Fibroblast of peridontal ligament (primary cell): ENCODE results near the gene TMEM259.

Experiments
- DNase-seq: peaks from one replicate; pipeline ENCODE4 v3.0.0-alpha.2; 2010; ENCODE audit errors: extremely low read depth

Gene TMEM259

GRCh38 chr19:1002600-1002999, 18.3 kb downstream of the TMEM259 start:
- DNase-seq = no peak

GRCh38 chr19:1001538-1002166, 19.3 kb downstream of the TMEM259 start:
- no peak for DNase-seq

GRCh38 chr19:1000591-1001537, 20.1 kb downstream of the TMEM259 start:
- no peak for DNase-seq

- peak; percentile 27 for DNase-seq
These were observed 20.8 kb downstream of the TMEM259 start, which contains the start of gene GRIN3B for GRCh38 chr19:1000095-1000494. TSS of gene GRIN3B (plus strand) at chr19:1000419. CDS start at chr19:1000438, 19 bp downstream.

- no peak for DNase-seq
These were observed 21.6 kb downstream of the TMEM259 start for GRCh38 chr19:999379-999719.

- DNase-seq = no peak
These were observed 22.9 kb downstream of the TMEM259 start for GRCh38 chr19:998064-998463.

- DNase-seq = no peak
These were observed 24.7 kb downstream of the TMEM259 start for GRCh38 chr19:996051-996838.

- no peak for DNase-seq
These were observed 25.7 kb downstream of the TMEM259 start for GRCh38 chr19:995051-995827.

GRCh38 chr19:994516-994915, 26.4 kb downstream of the TMEM259 start:
- DNase-seq = no peak

- no peak for DNase-seq
These were observed 27.0 kb downstream of the TMEM259 start for GRCh38 chr19:993831-994393.

GRCh38 chr19:993361-993830, 27.5 kb downstream of the TMEM259 start:
- no peak for DNase-seq

- DNase-seq = no peak
These were observed 28.3 kb downstream of the TMEM259 start for GRCh38 chr19:992670-993055.

- DNase-seq = no peak
These were observed 28.8 kb downstream of the TMEM259 start for GRCh38 chr19:991932-992669.

GRCh38 chr19:991174-991931, 29.6 kb downstream of the TMEM259 start:
- DNase-seq = no peak

- DNase-seq = no peak
These were observed 30.2 kb downstream of the TMEM259 start for GRCh38 chr19:990746-991145.

- DNase-seq = no peak
These were observed 30.8 kb downstream of the TMEM259 start for GRCh38 chr19:990119-990571.

GRCh38 chr19:989381-990081, 31.4 kb downstream of the TMEM259 start:
- DNase-seq = no peak

GRCh38 chr19:988510-988909, 32.4 kb downstream of the TMEM259 start:
- DNase-seq = no peak

- DNase-seq = no peak
These were observed 32.8 kb downstream of the TMEM259 start for GRCh38 chr19:988081-988480.
